GM23338 (cell line): ENCODE measurements around the gene CTNNA2. TPM values are rescaled to one million over a fixed set of nuclear protein-coding genes. Genes with fewer than 3 reads are reported as not detected.

Source experiments
- ATAC-seq: fragments of 200-7000 bp; cut with Tn5 transposase; 3 replicates; pipeline ENCODE4 v1.9.1; 2020
- DNase-seq: peaks from one replicate; pipeline ENCODE4 v3.0.0-alpha.2; 2015; ENCODE audit warnings: low spot score
- H2AFZ ChIP-seq: fragments of 200-600 bp; sonication (generic); 2 replicates; pipeline ENCODE4 v1.8.0; 2016; ENCODE audit warnings: antibody characterized with exemption, mild to moderate bottlenecking, moderate library complexity
- H3F3A ChIP-seq: fragments of 200-600 bp; sonication (generic); replicated peaks from 2 replicates; pipeline ENCODE4 v1.8.0; 2017; ENCODE audit warnings: antibody characterized with exemption, mixed run types, low read depth
- H3K27ac ChIP-seq: fragments of 200-600 bp; sonication (generic); 2 replicates; pipeline ENCODE4 v1.6.1; 2016; ENCODE audit warnings: low read depth
- H3K27me3 ChIP-seq: fragments of 200-600 bp; sonication (generic); 2 replicates; pipeline ENCODE4 v1.8.0; 2016; ENCODE audit warnings: mild to moderate bottlenecking, mixed run types, moderate library complexity; ENCODE audit not compliant: insufficient read depth
- H3K36me3 ChIP-seq: fragments of 200-600 bp; sonication (generic); 2 replicates; pipeline ENCODE4 v1.8.0; 2016; ENCODE audit warnings: mild to moderate bottlenecking; ENCODE audit not compliant: insufficient read depth
- H3K4me1 ChIP-seq: fragments of 200-600 bp; sonication (generic); 2 replicates; pipeline ENCODE4 v1.8.0; 2016; ENCODE audit warnings: mild to moderate bottlenecking, moderate library complexity; ENCODE audit not compliant: insufficient read depth
- H3K4me2 ChIP-seq: fragments of 200-600 bp; sonication (generic); 2 replicates; pipeline ENCODE4 v1.7.1; 2017; ENCODE audit warnings: mixed run types
- H3K4me3 ChIP-seq: fragments of 200-600 bp; sonication (generic); 2 replicates; pipeline ENCODE4 v1.6.1; 2016; ENCODE audit warnings: mixed run types
- H3K79me2 ChIP-seq: fragments of 200-600 bp; sonication (generic); replicated peaks from 2 replicates; pipeline ENCODE4 v1.8.0; 2017; ENCODE audit warnings: mild to moderate bottlenecking; ENCODE audit not compliant: insufficient read depth
- H3K9me2 ChIP-seq: fragments of 200-600 bp; sonication (generic); 2 replicates; pipeline ENCODE4 v1.8.0; 2017; ENCODE audit not compliant: insufficient read depth
- H4K20me1 ChIP-seq: fragments of 200-600 bp; sonication (generic); replicated peaks from 2 replicates; pipeline ENCODE4 v1.8.0; 2017; ENCODE audit warnings: mild to moderate bottlenecking; ENCODE audit not compliant: insufficient read depth
- H3K27ac Mint-ChIP-seq: 2 replicates; pipeline ENCODE4 v1.8.0; 2020; ENCODE audit warnings: inconsistent platforms, mild to moderate bottlenecking, moderate library complexity, mixed read lengths
- H3K27me3 Mint-ChIP-seq: 3 replicates; pipeline ENCODE4 v1.8.0; 2022; ENCODE audit warnings: low read depth, mild to moderate bottlenecking, moderate library complexity, mixed read lengths, inconsistent platforms; ENCODE audit not compliant: insufficient read depth, poor library complexity
- H3K36me3 Mint-ChIP-seq: 3 replicates; pipeline ENCODE4 v1.8.0; 2021; ENCODE audit warnings: low read depth, mild to moderate bottlenecking, inconsistent platforms, moderate library complexity, mixed read lengths
- H3K4me1 Mint-ChIP-seq: 3 replicates; pipeline ENCODE4 v1.8.0; 2020; ENCODE audit warnings: mild to moderate bottlenecking, inconsistent platforms, mixed read lengths
- H3K4me3 Mint-ChIP-seq: 3 replicates; pipeline ENCODE4 v1.8.0; 2021; ENCODE audit warnings: moderate library complexity, mild to moderate bottlenecking, inconsistent platforms, mixed read lengths
- H3K9me3 Mint-ChIP-seq: 3 replicates; pipeline ENCODE4 v1.8.0; 2020; ENCODE audit warnings: moderate library complexity, mild to moderate bottlenecking, inconsistent platforms, mixed read lengths
- ETS1 ChIP-seq: IDR thresholded peaks from 2 replicates; pipeline ENCODE4 v1.6.1; 2016; ENCODE audit warnings: antibody characterized with exemption
- EZH2phosphoT487 ChIP-seq: fragments of 200-600 bp; sonication (generic); IDR thresholded peaks from one replicate; pipeline ENCODE4 v1.8.1; 2018; ENCODE audit warnings: antibody characterized with exemption; ENCODE audit not compliant: unreplicated experiment
- NANOG ChIP-seq: IDR thresholded peaks from 2 replicates; pipeline ENCODE4 v1.6.1; 2016; ENCODE audit warnings: antibody characterized with exemption, borderline replicate concordance
- ZNF462 ChIP-seq: fragments of 250-450 bp; sonication (Bioruptor Pico); IDR thresholded peaks from 2 replicates; pipeline ENCODE4 v1.5.0; 2020; ENCODE audit warnings: mild to moderate bottlenecking, moderate library complexity
- polyA plus RNA-seq: library from polyadenylated mRNA; unstranded; fragments of >200 nt; fragmentation: Nextera tagmentation; extraction: Ambion mirVana; gene quantifications from 2 replicates; pipeline ENCODE4 v1.2.1, GENCODE V29; 2016
- total RNA-seq: library from RNA; depleted of rRNA; stranded (reverse); fragments of >200 nt; shearing (Covaris generic); gene quantifications from 2 replicates; pipeline ENCODE4 v1.2.3, GENCODE V29; 2014

CTNNA2 gene
- total and polyA plus RNA-seq, 2 experiments from 2014 or later, result 6.4 to 15.6 TPM

GRCh38 chr2:79971807-79972206, 459.0 kb downstream of the CTNNA2 start:
- H3F3A ChIP-seq, result no peaks in the 10 kb centered on the region
- peaks cover 6% of the 10 kb centered on the region; the same call in 1 of the 3 replicates for H3K36me3 Mint-ChIP-seq
- peak; percentile 65 for DNase-seq
- peak; percentile 66 for ATAC-seq
- H3K9me2 ChIP-seq, result peaks cover 17% of the 10 kb centered on the region
- H3K36me3 ChIP-seq, result no peaks in the 10 kb centered on the region
- peaks cover 8% of the 10 kb centered on the region for H3K27me3 Mint-ChIP-seq
- H3K4me1 ChIP-seq, result peaks cover 57% of the 10 kb centered on the region
- H3K27me3 ChIP-seq, result no peaks in the 10 kb centered on the region
- no peak overlapping the region for H3K4me3 Mint-ChIP-seq
- TF ChIP-seq EZH2phosphoT487 (no peak), NANOG (peak; percentile 32; the same call in 1 of the 2 replicates), ZNF462 (CRISPR knock-in tag) (0 out of 2 replicates have a peak, but pooled peaks have one; percentile 11), ETS1 (peak; percentile 67; the same call in 1 of the 2 replicates)
- no peaks in the 10 kb centered on the region; the same call in 2 of the 3 replicates for H3K9me3 Mint-ChIP-seq
- peaks cover 60% of the 10 kb centered on the region for H3K4me1 Mint-ChIP-seq
- H3K27ac ChIP-seq, result no peak overlapping the region; the same call in 1 of the 2 replicates
- 0 out of 2 replicates have a peak overlapping the region, but pooled peaks have one; percentile 2 for H3K4me3 ChIP-seq
- no peak overlapping the region; the same call in 1 of the 2 replicates for H3K27ac Mint-ChIP-seq
- H3K4me2 ChIP-seq, result peak overlapping the region; percentile 63
- no peaks in the 10 kb centered on the region for H3K79me2 ChIP-seq
- H2AFZ ChIP-seq, result no peak overlapping the region
- H4K20me1 ChIP-seq, result no peaks in the 10 kb centered on the region
